ENCODE results near the gene PGAP2.

DNA sequence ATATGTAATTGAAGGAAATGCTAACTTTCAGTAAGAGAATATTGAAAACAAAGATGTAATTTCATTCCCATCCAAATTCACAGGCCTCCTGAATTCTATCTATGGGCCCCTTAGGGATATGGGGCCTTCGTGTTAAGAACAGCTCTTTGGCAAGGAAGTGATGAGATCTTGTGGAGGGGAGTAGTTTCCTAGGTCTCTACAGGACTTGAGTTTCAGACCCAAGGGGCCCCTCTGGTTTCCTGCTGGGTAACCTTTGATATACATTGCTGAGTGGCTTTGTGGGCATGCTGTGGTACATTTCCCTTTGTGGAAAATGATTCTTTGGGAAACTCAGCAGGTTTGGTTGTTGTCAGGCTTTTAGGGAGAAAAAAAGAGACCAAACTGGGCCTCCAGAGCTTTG is 53.3 kb downstream of the PGAP2 start:
- TF ChIP-seq JUND (IDR thresholded peaks at IDR 0.05) (no peak), GABPA (IDR thresholded peaks at IDR 0.05 in 1 of 2, conservative IDR thresholded peaks at IDR 0.05 in 1 of 2) (no peak), EGR1 (IDR thresholded peaks at IDR 0.05; ENCODE audit: low read depth in 2 of 2) (no peak)
- TF ChIP-seq, protein P1, sequence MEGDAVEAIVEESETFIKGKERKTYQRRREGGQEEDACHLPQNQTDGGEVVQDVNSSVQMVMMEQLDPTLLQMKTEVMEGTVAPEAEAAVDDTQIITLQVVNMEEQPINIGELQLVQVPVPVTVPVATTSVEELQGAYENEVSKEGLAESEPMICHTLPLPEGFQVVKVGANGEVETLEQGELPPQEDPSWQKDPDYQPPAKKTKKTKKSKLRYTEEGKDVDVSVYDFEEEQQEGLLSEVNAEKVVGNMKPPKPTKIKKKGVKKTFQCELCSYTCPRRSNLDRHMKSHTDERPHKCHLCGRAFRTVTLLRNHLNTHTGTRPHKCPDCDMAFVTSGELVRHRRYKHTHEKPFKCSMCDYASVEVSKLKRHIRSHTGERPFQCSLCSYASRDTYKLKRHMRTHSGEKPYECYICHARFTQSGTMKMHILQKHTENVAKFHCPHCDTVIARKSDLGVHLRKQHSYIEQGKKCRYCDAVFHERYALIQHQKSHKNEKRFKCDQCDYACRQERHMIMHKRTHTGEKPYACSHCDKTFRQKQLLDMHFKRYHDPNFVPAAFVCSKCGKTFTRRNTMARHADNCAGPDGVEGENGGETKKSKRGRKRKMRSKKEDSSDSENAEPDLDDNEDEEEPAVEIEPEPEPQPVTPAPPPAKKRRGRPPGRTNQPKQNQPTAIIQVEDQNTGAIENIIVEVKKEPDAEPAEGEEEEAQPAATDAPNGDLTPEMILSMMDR (IDR thresholded peaks at IDR 0.05; ENCODE audit: low read depth, low read length, missing input control) = no peak

All from liver (tissue), 3 donors.